Effector CD8-positive, alpha-beta T cell (primary cell): ENCODE data around the gene SRF.

ENCODE experiments used
- DNase-seq: peaks from one replicate; lab custom pipeline; 2025; lab: John Stamatoyannopoulos, UW

The SRF gene

GRCh38 chr6:43216200-43216599 is 45.1 kb downstream of the SRF start:
- no peak for DNase-seq

- no peak for DNase-seq
These were observed 46.3 kb downstream of the SRF start for GRCh38 chr6:43217351-43217750.

- DNase-seq: no peak
These were observed 48.0 kb downstream of the SRF start for GRCh38 chr6:43219119-43219518.

GRCh38 chr6:43219814-43220213 is 48.7 kb downstream of the SRF start:
- no peak for DNase-seq

- no peak for DNase-seq
These were observed 49.4 kb downstream of the SRF start for GRCh38 chr6:43220439-43220951.

GRCh38 chr6:43221046-43221972 is 50.2 kb downstream of the SRF start:
- DNase-seq: no peak

- DNase-seq: no peak
These were observed 51.5 kb downstream of the SRF start for GRCh38 chr6:43222418-43223059.

GRCh38 chr6:43223175-43223574 is 52.1 kb downstream of the SRF start:
- DNase-seq: no peak

GRCh38 chr6:43226192-43226851 is 55.3 kb downstream of the SRF start:
- no peak for DNase-seq

- DNase-seq: peak; percentile 65
These were observed 58.1 kb downstream of the SRF start, which contains the start of gene DNPH1 for GRCh38 chr6:43228951-43229802. TSS of gene DNPH1 (minus strand) at chr6:43229481. CDS start at chr6:43229456, 25 bp downstream.

GRCh38 chr6:43229803-43230620 is 58.9 kb downstream of the SRF start:
- no peak for DNase-seq

- no peak for DNase-seq
These were observed 60.0 kb downstream of the SRF start for GRCh38 chr6:43231053-43231452.
